Activated CD8-positive, alpha-beta memory T cell treated with anti-CD3 and anti-CD28 coated beads, Interleukin-2, amount 50 U/mL, for 1 hour (primary cell): ENCODE results near the gene CEACAM4.

Source experiments
- DNase-seq: peaks from one replicate; pipeline ENCODE4 v3.0.0-alpha.2; 2020; ENCODE audit errors: extremely low read depth

CEACAM4 gene

DNA sequence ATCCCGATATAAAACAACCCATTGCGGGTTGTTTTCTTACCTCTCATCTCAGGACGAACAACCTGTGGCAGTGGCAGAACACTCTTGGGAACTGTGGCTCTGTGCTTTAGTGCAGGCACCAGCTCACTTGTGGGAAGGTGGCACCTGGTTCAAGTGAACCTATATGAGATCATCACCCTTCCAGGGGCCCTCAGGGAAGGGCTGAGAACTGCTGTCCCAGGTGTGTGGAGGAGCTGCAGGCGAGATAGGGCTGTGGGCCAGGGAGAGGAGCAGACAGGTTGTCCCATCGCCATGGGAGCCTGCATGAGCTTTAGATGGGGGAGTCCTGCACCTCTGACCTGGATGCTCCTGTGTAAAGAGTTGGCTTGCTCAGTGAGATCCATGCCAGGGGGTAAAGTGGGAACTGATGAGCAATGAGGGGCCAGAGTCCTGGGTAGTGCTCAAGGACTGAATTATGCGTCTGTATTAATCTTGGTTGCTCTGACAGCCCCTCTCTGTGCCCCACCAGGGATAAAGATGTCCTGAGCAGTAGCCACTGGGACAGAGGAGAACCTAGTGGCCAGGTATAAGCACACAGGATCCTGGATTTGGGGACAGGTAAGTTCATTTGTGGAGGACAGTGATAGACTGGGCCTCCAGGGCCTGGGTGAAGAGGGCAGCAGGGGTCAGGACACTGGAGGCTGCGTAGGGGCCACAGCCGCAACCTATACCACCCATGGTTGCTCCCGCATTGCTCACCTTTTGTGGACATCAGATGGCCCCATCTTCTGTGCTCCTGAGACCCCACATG lies 8.7 kb downstream of the CEACAM4 start:
- DNase-seq: no peak

DNA sequence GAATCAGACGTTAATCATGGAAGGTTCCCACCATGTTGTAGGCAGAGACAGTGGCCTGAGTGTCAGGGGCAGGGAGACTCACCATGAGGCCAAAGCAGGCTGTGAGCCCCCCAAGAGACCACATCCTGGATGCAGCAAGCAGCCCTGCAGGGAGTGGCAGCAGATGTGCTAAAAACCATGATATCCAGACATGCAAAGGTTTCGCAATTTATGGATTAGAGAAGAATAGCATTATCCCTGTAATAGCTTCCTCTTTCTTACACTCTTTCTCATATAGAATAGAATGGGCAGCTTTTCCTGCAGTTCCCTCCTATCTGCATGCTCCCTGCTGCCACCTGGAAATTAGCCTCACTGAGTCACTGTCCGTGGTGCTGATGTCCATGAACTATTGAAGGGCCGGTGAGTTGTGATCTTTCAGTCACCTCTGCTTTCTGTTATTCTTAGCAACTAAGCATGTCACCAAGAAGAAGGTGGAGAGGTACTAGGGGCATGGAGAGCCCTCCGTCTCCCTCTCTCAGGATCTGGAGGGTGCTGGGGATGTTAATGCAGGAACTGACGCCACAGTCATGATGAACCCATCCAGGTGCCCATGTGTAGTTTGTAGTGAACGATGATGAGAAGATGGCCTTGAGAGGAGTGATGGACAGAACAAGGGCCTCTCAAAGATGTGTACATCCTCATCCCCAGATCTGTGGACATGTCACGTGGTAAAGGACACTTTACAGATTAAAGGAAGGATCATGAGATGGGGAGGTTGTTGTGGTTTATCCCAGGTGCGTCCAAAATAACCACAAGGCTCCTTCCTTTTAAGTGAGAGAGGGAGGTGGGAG lies 9.9 kb downstream of the CEACAM4 start:
- no peak for DNase-seq

DNA sequence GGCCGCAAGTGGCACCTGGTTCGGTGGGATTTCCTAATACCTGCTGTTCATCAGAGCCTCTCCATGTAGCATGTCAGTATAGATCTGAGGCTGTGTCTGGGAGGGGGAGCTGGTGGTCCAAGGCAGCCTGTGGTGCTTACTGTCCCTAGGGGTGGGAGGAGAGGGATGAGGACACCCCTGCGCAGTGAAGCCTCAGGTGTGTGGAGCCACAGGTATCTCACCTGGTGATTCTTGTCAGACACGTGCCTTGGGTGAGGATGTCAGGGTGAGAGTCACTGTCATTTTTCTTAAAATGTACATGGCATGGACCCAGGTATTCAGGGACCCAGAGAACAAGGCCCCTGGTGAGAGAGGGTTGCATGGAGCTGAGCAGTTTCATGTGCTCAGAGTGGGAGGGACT lies 11.7 kb downstream of the CEACAM4 start:
- no peak for DNase-seq

DNA sequence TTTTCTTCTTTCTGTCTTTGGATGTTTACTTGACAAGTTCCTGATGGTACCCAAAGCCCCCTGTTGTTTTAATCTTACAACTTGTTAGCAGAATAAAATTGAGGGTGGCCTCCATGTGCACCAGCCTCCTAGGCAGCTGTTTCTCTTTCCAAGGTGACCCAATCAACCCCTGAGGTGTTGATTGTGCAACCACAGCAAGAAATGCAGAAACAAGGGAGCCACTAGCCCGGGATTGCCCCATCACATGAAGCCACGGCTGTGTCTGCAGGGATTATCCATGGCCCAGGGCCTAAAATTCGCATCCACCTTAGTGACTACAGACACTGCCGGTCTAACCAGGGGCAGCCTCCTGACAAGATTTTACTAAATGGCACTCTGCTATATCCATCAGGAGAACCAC lies 14.4 kb downstream of the CEACAM4 start:
- DNase-seq: no peak

DNA sequence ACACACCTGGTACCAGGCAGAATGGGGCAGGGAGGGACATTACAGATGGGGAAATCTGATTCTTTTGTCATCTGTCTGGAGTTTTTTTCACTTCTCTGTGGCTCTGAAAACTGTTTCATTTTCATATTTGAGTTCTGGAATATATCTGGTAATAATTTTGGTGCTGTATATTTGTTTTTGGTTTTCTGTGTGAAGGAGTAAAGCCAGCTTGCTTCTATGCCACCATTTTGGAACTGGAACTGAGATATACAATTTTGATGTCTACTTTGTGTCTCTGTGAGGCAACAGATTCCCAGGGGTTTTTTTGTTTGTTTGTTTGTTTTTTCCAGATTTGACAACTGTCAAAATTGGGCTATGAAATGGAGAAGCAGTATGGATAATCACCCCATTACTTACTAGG lies 16.1 kb downstream of the CEACAM4 start:
- DNase-seq: no peak

DNA sequence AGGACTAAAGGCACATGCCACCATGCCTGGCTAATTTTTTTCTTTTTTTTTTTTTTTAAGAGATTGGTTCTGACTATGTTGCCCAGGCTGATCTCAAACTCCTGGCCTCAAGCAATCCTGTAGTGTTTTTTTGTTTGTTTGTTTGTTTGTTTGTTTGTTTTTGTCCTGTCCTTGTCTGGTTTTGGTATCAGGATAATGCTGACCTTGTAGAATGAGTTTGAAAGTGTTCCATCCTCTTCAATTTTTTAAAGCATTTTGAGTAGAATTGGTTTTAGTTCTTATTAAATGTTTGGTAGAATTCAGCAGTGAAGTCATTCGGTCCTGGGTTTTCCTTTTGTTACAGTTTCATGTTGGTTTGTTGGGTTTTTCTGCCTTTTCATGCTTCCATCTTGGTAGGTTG lies 19.2 kb downstream of the CEACAM4 start:
- no peak for DNase-seq

DNA sequence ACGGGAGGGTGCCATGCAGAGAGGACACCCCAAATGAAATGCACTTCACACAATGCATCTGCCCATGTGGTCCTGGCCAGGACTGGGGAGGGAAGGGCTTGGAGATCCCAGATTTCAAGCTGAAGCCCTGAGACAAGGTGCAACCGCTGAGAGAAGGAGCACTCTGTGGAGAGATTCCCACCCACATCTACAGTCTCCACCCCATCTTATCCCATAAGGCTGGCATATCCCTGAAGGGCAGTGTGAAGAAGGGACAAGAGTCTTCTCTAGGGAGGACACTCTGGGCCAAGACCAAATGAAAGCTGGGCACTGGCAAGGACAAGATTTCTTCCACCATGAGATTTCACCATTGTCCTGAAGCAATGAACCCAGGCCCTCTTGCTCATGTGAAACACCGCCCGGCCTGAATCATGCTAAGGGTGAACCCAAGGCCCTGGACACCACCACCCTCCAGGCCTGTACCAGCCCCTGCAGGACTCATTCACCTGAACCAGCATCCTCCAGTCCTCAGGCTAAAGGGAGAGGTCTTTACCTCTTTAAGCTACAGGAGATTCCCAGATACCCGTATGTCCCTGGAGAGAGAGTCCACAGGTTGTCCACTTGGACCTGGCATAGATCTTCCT lies 20.5 kb downstream of the CEACAM4 start:
- DNase-seq: no peak

DNA sequence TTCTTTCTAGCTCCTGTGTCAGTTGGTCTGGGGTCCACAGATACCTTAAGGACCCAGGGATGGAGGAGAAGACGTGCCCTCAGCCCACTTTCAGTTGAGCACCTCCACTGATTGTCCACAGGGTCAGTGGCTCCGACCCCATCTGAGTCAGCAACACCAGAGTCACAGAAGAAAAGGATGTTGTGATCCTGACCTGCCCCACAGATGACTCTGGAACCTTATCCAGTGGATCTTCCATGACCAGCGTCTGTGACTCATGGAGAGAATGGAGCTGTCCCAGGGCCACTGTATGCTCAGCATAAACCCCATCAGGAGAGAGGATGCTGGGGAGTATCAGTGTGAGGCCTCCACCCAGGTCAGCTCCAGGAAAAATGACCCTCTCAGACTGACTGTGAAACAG lies 22.0 kb downstream of the CEACAM4 start:
- no peak for DNase-seq

DNA sequence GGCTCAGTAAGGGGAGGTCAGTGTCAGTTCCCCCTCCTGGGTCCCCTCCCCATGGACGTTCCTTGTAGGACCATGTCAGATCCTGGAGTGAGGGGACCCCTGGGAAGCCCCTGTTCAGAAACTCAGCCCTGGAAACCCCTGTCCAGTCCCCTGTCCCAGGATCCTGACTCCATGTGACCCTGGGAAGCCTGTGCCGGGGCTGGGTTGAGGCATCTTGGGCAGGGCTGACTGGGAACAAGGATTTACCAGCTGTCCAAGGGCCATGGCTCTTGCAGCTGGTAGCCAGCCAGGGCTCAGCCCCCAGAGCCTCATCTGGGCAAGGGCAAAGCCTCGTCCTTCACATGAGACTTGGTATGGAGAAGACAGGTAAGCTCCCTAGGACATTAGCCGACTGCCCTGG lies 25.1 kb downstream of the CEACAM4 start:
- no peak for DNase-seq

DNA sequence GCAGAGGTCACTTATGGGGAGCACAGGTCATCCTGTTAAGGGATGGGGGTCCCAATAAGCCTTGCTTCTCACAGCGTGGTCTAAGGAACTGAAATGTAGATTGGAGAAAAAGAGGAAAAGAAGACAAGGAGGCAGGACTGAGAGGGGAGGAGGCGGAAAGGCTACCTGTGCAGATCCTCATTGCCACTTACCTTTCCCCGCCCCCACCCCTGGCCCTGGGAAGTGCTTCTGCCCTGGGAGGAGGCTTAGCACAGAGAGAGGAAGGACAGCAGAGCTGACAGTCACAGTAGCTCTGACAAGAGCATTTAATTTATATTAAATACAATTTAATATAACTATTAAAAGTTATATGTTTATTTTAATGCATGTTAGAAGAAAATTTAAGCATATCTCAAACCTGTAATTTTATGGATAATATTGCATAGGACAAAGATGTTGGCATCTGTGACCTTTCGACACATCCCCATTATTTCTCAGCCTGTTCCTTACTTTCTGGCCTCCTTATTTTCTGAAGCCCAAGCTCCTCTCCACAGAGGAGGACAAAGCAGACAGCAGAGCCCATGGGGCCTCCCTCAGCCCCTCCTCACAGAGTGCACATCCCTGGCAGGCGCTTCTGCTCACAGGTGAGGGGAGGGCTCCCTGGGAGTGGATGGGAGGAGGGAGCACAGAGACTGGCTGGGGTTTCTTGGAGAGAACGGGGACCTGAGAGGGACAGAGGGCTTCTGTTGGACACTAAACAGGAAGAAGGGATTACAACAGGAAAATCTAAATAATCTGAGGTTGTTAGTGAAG lies 27.5 kb downstream of the CEACAM4 start:
- no peak for DNase-seq

DNA sequence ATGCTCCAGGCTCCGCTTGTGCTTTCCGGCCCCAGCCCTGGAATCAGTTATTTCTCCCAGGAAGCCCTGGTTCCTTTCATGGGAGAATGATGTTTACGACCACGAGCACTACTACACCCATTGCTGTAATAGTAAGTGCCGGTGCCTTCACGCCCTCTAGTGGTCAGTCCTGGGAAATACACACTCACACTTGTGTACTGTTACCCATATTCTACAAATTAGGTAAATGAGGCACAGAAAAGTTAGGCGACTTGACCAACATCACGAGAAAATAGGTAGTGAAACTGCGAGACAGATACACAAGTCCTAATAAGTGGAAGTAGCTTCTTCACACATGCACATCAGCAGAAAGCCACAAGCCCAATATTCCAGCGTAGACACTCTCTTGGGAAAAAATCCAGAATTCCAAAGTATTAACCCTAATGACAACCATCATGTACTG lies 29.3 kb downstream of the CEACAM4 start:
- peak; percentile 33 for DNase-seq

DNA sequence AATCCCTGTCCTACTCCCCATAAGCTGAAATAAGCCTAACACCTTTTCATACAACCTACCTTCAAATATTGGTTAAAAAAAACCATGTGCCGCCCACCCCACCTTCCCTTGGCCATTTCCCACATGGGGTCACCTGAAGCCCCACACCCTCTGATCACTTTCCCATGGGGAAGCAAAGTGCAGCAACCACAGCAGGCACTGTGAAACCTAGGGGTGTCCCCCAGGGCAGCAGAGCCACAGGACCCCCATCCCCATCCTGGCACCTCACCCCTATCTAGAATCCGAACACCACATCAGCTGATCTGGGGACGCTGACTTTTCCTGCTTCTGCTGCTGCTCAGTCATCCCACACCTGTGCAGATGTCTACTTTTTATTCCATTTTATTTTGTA lies 31.0 kb downstream of the CEACAM4 start:
- no peak for DNase-seq

DNA sequence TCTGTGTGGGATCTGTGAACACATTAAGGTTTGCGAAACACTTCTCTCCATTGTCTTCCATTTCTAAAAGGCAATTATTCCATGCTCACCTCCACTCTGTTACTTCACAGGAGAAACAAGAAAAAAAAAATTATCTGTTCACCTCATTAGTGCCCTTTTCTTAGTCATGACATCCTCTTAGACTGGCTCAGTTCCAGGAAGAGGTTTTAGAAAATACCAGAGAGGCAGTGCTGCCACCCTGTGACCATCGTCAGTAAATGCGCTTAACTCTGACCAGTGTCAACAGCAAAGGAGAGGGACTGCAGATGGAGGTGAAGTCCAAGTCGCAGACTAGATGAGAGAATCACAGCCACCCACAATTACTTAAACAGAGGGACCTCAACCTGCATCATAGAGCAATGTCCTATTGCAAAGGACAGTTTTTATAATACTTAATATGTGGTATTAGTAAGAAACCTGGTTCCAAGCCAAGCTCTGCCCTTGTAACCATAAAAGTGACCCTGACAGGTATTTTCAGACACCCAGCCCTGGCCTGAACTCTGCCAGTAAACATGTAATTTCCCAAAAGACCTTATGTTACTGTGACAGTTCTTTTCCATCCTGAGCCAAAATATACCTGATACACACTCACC lies 31.5 kb downstream of the CEACAM4 start:
- DNase-seq: no peak

DNA sequence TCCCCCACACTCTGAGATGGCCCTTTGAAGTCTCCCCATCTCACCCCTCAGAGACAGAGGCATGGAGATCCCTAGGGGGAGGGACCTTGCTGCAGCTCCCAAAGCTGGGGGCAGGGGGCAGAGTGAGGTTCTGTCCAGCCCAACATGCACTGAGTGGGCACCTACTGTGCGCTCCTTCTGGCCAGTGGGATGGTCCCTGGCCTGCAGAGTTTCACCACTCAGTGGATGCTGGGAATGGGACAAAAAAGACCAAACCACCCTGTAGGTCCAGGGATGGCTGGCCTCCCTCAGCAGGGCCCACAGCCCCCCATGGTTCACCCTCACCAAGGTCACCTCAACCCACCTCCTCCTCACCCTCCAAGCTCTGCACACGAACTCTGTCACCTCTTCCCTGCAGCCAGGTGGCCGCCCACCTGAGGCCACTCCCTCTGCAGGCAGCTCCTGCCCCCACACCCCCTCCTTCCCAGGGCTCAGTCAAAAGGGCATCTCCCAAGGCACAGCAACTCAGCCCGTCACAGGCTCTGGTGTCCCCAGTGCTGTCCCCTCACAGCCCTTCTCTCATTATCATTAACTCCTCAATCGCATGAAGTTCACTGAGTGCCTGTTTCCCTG lies 34.8 kb downstream of the CEACAM4 start:
- DNase-seq: no peak

DNA sequence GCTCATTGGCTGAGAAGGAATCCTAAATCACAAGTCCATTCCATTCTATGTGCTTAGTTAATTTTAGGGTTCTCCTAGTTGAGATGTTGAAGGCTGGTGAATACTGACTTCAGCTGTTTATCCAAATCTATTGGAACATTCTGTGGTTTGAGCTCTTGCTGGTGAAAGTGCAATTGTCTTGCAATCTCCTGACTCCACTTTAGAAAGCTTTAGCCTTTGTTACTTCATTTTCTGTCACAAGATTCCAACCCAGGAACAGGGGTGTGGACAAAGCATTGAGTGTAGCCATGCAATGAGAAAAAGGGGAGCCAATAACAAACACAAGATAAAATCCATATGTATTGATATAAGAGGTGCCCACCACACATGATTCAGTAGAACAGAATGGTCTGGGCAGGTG lies 35.9 kb downstream of the CEACAM4 start:
- DNase-seq: no peak

DNA sequence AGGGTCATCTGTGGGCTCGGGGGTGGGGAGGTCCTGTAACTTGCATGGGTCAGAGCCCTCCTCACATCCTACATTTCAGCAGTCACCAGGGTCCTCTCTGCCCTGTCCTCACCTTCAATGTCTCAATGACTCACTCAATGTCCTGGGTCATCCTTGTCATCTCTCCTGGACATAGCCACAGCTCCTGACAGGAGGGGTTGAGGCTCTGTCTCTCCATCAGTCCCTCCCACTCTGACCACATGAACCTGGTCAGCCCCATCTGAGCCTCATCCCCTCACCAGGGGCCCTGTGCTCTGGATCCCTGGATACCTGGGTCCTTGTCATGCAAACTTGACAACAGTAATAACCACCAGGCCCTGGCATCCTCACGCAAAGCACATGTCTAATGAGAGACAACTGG lies 37.5 kb downstream of the CEACAM4 start:
- no peak for DNase-seq

DNA sequence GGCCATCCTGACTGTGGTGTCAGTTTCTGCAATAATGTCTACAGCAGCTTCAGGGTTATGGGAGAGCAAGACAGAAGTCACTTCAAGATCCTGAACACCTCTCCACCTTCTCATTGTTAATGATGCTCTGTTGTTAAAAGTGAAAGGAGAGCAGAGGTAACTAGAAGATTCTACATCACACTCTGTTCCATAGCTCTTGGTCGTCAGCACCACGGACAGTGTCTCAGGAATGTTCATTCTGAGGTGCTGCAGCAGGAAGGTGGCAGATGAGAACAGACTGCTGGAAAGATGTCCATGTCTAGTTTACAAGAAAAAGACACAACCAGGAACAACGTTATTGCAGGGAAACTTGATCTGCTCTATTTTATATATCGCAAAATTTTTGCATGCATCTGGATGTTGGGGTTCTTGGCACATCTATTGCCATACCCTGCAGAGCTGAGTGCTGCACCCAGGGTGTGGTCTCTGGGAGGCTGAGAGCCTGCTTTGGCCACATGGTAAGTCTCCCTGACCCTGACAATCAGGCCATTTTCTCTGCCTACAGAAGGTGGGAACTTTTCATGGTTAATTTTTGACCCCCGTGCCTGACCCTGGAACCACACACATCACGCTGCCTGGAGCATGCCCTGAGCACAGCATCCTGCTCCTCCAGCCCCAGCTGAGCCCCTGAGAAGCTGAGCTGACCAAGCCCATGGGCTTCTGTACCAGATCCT lies 38.2 kb downstream of the CEACAM4 start:
- no peak for DNase-seq

DNA sequence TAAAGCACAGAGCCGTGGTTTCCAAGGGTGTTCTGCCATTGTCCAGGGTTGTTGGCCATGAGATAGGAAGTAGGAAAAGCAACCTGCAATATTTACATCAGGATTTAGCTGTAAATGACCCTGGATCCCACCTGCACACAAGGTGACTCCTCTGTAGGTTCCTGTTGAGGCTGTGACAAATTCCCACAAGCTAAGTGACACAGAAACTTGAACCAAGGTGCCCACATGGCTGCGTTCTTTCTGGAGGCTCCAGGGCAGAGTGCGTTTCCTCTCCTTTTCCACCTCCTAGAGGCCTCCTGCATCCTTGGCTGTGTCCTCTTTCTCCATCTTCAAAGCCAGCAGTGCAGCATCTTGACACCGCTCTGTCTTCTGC lies 39.0 kb downstream of the CEACAM4 start:
- DNase-seq: no peak

DNA sequence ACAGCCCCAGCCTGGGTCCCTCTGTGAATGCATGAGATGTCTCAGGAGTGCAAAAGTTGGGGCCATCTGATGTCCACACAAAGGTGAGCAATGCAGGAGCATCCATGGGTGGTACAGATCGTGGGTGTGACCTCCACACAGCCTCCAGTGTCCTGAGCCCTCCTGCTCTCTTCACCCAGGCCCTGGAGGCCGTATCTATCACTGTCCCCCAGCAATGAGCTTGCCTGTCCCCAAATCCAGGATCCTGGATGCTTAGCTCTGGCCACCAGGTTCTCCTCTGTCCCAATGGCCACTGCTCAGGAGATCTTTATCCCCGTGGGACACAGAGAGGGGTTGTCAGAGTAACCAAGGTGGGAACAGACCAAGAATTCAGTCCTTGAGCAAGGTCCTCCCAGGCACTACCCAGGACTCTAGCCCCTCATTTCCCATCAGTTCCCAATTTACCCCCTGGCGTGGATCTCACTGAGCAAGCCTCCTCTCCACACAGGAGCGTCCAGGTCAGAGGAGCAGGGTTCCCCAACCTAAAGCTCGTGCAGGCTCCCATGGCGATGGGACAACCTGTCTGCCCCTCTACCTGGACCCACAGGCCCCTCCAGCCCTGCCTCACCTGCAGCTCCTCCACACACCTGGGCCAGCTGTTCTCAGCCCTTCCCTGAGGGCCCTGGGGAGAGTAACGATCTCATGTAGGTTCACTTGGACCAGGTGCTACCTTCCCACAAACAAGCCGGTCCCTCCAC lies 39.6 kb downstream of the CEACAM4 start:
- DNase-seq: no peak

DNA sequence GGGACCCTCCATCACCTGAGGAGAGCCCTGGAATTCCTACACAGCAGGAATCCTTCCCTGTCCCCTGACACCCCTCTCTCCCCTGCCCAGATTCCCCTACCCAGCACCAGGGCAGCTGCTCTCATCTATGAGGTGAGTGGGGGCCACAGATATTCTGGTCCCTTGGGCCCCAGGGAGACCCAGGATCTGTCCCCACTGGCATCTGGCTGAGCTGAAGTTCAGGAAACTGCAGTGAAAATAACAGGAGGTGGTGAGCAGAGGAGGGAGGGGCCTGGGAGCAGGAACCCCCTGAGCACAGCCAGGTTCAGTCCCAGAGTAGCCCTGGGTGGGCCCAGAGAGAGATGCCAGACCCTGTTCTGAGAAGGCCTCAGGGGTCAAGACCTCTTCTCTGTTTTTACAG lies 40.8 kb downstream of the CEACAM4 start:
- no peak for DNase-seq
